GM12878 (cell line): ENCODE data around the gene SPATA1. TPM values are rescaled to one million over a fixed set of nuclear protein-coding genes. Genes with fewer than 3 reads are reported as not detected.

ENCODE experiments used
- ATAC-seq: fragments of 200-7000 bp; cut with Tn5 transposase; 3 replicates; pipeline ENCODE4 v1.9.1; 2020; ENCODE audit warnings: mild to moderate bottlenecking, moderate library complexity
- BruUV-seq: library from RNA; stranded (reverse); fragments of 400-500 nt; replicated peaks from 2 replicates; lab custom pipeline; 2021; lab: Mats Ljungman, UMichigan
- CTCF ChIA-PET: fragments of 300-600 bp; sonication (Branson Sonifier 250); formaldehyde crosslinking; extraction: SDS; loops from one replicate; lab custom pipeline; 2021; ENCODE audit warnings: inconsistent platforms; lab: Yijun Ruan, JAX
- POLR2A ChIA-PET: fragments of 350-600 bp; formaldehyde crosslinking; extraction: SDS; loops from one replicate; lab custom pipeline; 2021; ENCODE audit warnings: inconsistent platforms; lab: Charles Lee
- RAD21 ChIA-PET: fragments of 300-600 bp; sonication (Branson Sonifier 250); formaldehyde crosslinking; loops from one replicate; lab custom pipeline; 2023; ENCODE audit warnings: antibody characterized with exemption; ENCODE audit not compliant: unreplicated experiment; lab: Charles Lee
- SMC1A ChIA-PET: fragments of 300-600 bp; sonication (Branson Sonifier 250); formaldehyde crosslinking; loops from one replicate; lab custom pipeline; 2023; ENCODE audit not compliant: unreplicated experiment, uncharacterized antibody; lab: Charles Lee
- DNase-seq: peaks from one replicate; pipeline ENCODE4 v3.0.0-alpha.2; 2011; ENCODE audit warnings: low read depth, low spot score
- FAIRE-seq: peaks from 3 replicates; lab custom pipeline; 2011; peaks lifted over from hg19 to GRCh38; lab: Jason Lieb, UNC
- H2AFZ ChIP-seq: 2 replicates; pipeline ENCODE4 v1.6.0; 2011; ENCODE audit warnings: low read depth, low read length, control low read depth; ENCODE audit not compliant: control insufficient read depth
- H3K27ac ChIP-seq: 2 replicates; pipeline ENCODE4 v1.5.1; 2011; ENCODE audit warnings: control low read depth; ENCODE audit not compliant: control insufficient read depth, insufficient read depth
- H3K27me3 ChIP-seq, 2 experiments: replicated peaks in 1 of 2; 2 replicates each; pipeline versions ENCODE4 v1.6.0 to v1.6.1; 2011; ENCODE audit warnings: low read length in 1 of 2; ENCODE audit not compliant: control insufficient read depth in 2 of 2, insufficient read depth in 2 of 2
- H3K36me3 ChIP-seq, 2 experiments: 2 replicates each; pipeline ENCODE4 v1.5.1; 2011; ENCODE audit warnings: low read length in 1 of 2; ENCODE audit not compliant: control insufficient read depth in 2 of 2, insufficient read depth in 2 of 2
- H3K4me1 ChIP-seq: 2 replicates; pipeline ENCODE4 v1.6.1; 2011; ENCODE audit warnings: mild to moderate bottlenecking, low read length, moderate library complexity, mixed read lengths; ENCODE audit not compliant: control insufficient read depth, insufficient read depth
- H3K4me2 ChIP-seq: 2 replicates; pipeline ENCODE4 v1.6.0; 2011; ENCODE audit warnings: control low read depth; ENCODE audit not compliant: control insufficient read depth, insufficient read depth
- H3K4me3 ChIP-seq: fragments of 200-600 bp; sonication (generic); 2 replicates; pipeline ENCODE4 v1.5.1; 2016
- H3K79me2 ChIP-seq: 2 replicates; pipeline ENCODE4 v1.6.0; 2011; ENCODE audit warnings: low read length; ENCODE audit not compliant: control insufficient read depth, insufficient read depth
- H3K9ac ChIP-seq: 2 replicates; pipeline ENCODE4 v1.8.0; 2011; ENCODE audit warnings: low read length, control low read depth, mixed read lengths; ENCODE audit not compliant: control insufficient read depth, insufficient read depth
- H3K9me3 ChIP-seq: replicated peaks from 3 replicates; pipeline ENCODE4 v1.5.1; 2011; ENCODE audit warnings: mild to moderate bottlenecking, low read length; ENCODE audit not compliant: control insufficient read depth, insufficient read depth
- H4K20me1 ChIP-seq: 2 replicates; pipeline ENCODE4 v1.6.0; 2011; ENCODE audit not compliant: control insufficient read depth, insufficient read depth
- ATF2 ChIP-seq: IDR thresholded peaks from 2 replicates; pipeline ENCODE4 v1.6.1; 2012; ENCODE audit warnings: low read length, inconsistent platforms
- ATF3 ChIP-seq: IDR thresholded peaks from 2 replicates; pipeline ENCODE4 v1.6.1; 2011; ENCODE audit warnings: low read depth, mild to moderate bottlenecking, low read length, moderate library complexity, borderline replicate concordance; ENCODE audit errors: extremely low read depth
- ATF7 ChIP-seq: fragments of 450-650 bp; IDR thresholded peaks from 2 replicates; pipeline ENCODE4 v1.6.1; 2016; ENCODE audit warnings: low read depth, mild to moderate bottlenecking
- FOXM1 ChIP-seq: IDR thresholded peaks from 2 replicates; pipeline ENCODE4 v1.6.1; 2012; ENCODE audit warnings: low read depth, mild to moderate bottlenecking, inconsistent platforms, low read length, moderate library complexity
- IKZF1 ChIP-seq: fragments of 450-650 bp; conservative IDR thresholded peaks from 2 replicates; pipeline ENCODE4 v1.6.1; 2017; ENCODE audit warnings: antibody characterized with exemption, mild to moderate bottlenecking
- LARP7 ChIP-seq: fragments of 450-650 bp; IDR thresholded peaks from 2 replicates; pipeline ENCODE4 v1.6.1; 2017; ENCODE audit warnings: mild to moderate bottlenecking
- PAX5 ChIP-seq: IDR thresholded peaks from 2 replicates; pipeline ENCODE4 v1.6.1; 2011; ENCODE audit warnings: low read depth, low read length, borderline replicate concordance
- POLR2AphosphoS5 ChIP-seq: IDR thresholded peaks from 2 replicates; pipeline ENCODE4 v1.6.1; 2011; ENCODE audit warnings: mild to moderate bottlenecking, low read length, inconsistent platforms
- STAT1 ChIP-seq: fragments of 450-650 bp; conservative IDR thresholded peaks from 2 replicates; pipeline ENCODE4 v1.6.1; 2014; ENCODE audit warnings: antibody characterized with exemption, mild to moderate bottlenecking
- ZBTB4 ChIP-seq: fragments of 450-650 bp; formaldehyde crosslinking; IDR thresholded peaks from 2 replicates; pipeline ENCODE4 v1.4.0; 2022; ENCODE audit warnings: mild to moderate bottlenecking, moderate library complexity
- ZBTB40 ChIP-seq: fragments of 450-650 bp; IDR thresholded peaks from 2 replicates; pipeline ENCODE4 v1.6.1; 2016; ENCODE audit warnings: mild to moderate bottlenecking, moderate library complexity, borderline replicate concordance
- WGBS: methylation state at CpG from one replicate; pipeline ENCODE4 v1.1.6; 2016; ENCODE audit warnings: low lambda C conversion rate; ENCODE audit not compliant: insufficient replicate concordance, insufficient coverage; ENCODE audit errors: missing lambda C conversion rate; 5-methylcytosine and 5-hydroxymethylcytosine counted together
- in situ Hi-C: fragments of 300-500 bp; cut with MboI; formaldehyde crosslinking; loops from 9 replicates; pipeline ENCODE4 v1.14.3; 2018; ENCODE audit warnings: mixed read lengths
- intact Hi-C: fragments of 100-400 bp; cut with micrococcal nuclease; formaldehyde crosslinking; loops from one replicate; pipeline ENCODE4 v1.14.2; 2022; ENCODE audit not compliant: unreplicated experiment
- polyA plus RNA-seq, 11 experiments: library from polyadenylated mRNA; depleted of rRNA in 4 of 11; unstranded in 6 of 11; stranded (reverse) in 5 of 11; fragments of >200 nt; fragmentation: Nextera tagmentation in 4 of 11; fragmentation: Illumina TruSeq in 1 of 11; extraction: Ambion mirVana in 4 of 11; extraction: Trizol in 1 of 11; gene quantifications; 1 replicate in 1 of 11; 2 replicates in 10 of 11; pipeline versions ENCODE4 v1.2.1 to v1.2.3, GENCODE V29; 2011 to 2016; ENCODE audit warnings: inconsistent platforms in 2 of 11, missing spikeins in 2 of 11, low read depth in 1 of 11
- total RNA-seq, 4 experiments: library from RNA; depleted of rRNA in 3 of 4; stranded (reverse); fragments of >200 nt in 3 of 4; fragmentation: Illumina TruSeq in 1 of 4; extraction: Trizol in 1 of 4; gene quantifications; 2 replicates each; pipeline versions ENCODE4 v1.2.1 to v1.2.3, GENCODE V29; 2013 to 2021

SPATA1 gene
- total and polyA plus RNA-seq, 10 of the 15 experiments (the other 5 are each of a cell fraction or from before 2014, with no cell fraction given), result 0.74 to 2.4 (median 1.9) TPM

- TF ChIP-seq FOXM1 (no peak), STAT1 (no peak), ZBTB4 (CRISPR knock-in tag) (no peak), IKZF1 (no peak)
Measured at GRCh38 chr1:84571150-84571535, 65.0 kb downstream of the SPATA1 start (continued).

- Histone ChIP-seq H3K79me2 (peaks cover 25% of the 10 kb centered on the region), H3K4me1 (no peaks in the 10 kb centered on the region), H3K27me3 (no peaks in the 10 kb centered on the region), H3K27ac (peak overlapping the region; percentile 99), H3K4me2 (peak overlapping the region; percentile 70), H2AFZ (peak overlapping the region; percentile 85), H4K20me1 (no peaks in the 10 kb centered on the region), H3K36me3 (peaks cover 0 to 10% of the 10 kb centered on the region in 2 experiments; a peak in 1 of 4 replicates), H3K9me3 (no peaks in the 10 kb centered on the region), H3K4me3 (peak overlapping the region; percentile 82), H3K9ac (peak overlapping the region; percentile 99)
- intact Hi-C loops (loop anchor here (1.0 to 10.0 kb wide), 3 partner anchors 47 to 421 kb away; partner anchors contain the start of genes GNG5, MCOLN2 and SPATA1), in situ Hi-C loops (loop anchor here (10.0 kb wide), 1 partner anchor 701 kb away; the partner anchor contains the start of gene BCL10)
- TSS peak; percentile 98 for BruUV-seq
- WGBS, result under 1% methylated on average over 5 of the region's 5 CpGs
- DNase-seq (no peak), FAIRE-seq (no peak), ATAC-seq (peak; percentile 6)
- ChIA-PET POLR2A (interaction anchor here (0.6 to 3.9 kb wide), 15 partner anchors 9 to 703 kb away, joined by 3 to 60 read pairs (median 4); partner anchors contain the start of genes BCL10, GNG5 and SPATA1), CTCF (interaction anchor here (0.8 to 2.6 kb wide), 11 partner anchors 13 to 724 kb away, joined by 3 to 14 read pairs (median 4); partner anchors contain the start of genes GNG5 and SPATA1), SMC1A (interaction anchor here (0.5 to 2.8 kb wide), 21 partner anchors 10 to 575 kb away, joined by 3 to 16 read pairs (median 3); partner anchors contain the start of genes GNG5 and SPATA1), RAD21 (interaction anchor here (0.8 to 3.1 kb wide), 8 partner anchors 10 to 131 kb away, joined by 3 to 26 read pairs (median 4); partner anchors contain the start of genes GNG5 and SPATA1)
- TF ChIP-seq PAX5, result no peak
- no peak for TF ChIP-seq IKZF1
- TF ChIP-seq ATF2, result 0 out of 2 replicates have a peak, but pooled peaks have one; percentile 13
- TF ChIP-seq LARP7, result no peak
- no peak; the same call in 1 of the 2 replicates for TF ChIP-seq POLR2AphosphoS5
- no peak for TF ChIP-seq ATF3
- TF ChIP-seq ATF7, result peak; percentile 23; the same call in 1 of the 2 replicates
- peak; percentile 61; the same call in 1 of the 2 replicates for TF ChIP-seq ZBTB40
Measured at GRCh38 chr1:84573481-84573966, 67.3 kb downstream of the SPATA1 start.
